Breast epithelium (tissue), 3 donors: ENCODE measurements around the gene MACROD2.

Source experiments
- POLR2A ChIP-seq: fragments of 450-650 bp; IDR thresholded peaks from one replicate; pipeline ENCODE4 v1.6.1; 2016; ENCODE audit warnings: antibody characterized with exemption, mild to moderate bottlenecking, moderate library complexity
- TF ChIP-seq, protein P1 (sequence below), 3 donors: fragments of 450-650 bp; IDR thresholded peaks; one replicate each; pipeline ENCODE4 v1.5.1; 2016 to 2017; ENCODE audit warnings: antibody characterized with exemption in 3 of 3, mild to moderate bottlenecking in 3 of 3, moderate library complexity in 3 of 3

DNA sequence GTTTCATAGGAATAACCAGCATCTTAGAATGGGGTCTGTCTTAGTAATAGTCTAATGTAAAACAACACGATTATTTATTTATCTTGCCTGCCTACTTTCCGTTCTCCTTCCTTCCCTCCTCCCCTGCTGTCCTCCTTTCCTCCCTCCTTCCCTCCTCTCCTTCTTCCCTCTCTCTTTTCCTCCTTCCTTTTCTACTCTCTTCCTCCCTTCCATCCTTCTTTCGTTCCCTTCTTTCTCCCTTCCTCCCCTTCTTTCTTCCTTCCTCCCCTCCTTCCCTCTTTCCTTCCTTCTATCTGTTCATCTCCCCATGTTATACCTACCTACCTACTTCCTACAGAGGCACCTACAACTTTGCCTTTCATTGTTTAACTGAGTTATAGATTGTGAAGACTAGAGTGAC, 1637.4 kb downstream of the MACROD2 start:
- TF ChIP-seq, protein P1, sequence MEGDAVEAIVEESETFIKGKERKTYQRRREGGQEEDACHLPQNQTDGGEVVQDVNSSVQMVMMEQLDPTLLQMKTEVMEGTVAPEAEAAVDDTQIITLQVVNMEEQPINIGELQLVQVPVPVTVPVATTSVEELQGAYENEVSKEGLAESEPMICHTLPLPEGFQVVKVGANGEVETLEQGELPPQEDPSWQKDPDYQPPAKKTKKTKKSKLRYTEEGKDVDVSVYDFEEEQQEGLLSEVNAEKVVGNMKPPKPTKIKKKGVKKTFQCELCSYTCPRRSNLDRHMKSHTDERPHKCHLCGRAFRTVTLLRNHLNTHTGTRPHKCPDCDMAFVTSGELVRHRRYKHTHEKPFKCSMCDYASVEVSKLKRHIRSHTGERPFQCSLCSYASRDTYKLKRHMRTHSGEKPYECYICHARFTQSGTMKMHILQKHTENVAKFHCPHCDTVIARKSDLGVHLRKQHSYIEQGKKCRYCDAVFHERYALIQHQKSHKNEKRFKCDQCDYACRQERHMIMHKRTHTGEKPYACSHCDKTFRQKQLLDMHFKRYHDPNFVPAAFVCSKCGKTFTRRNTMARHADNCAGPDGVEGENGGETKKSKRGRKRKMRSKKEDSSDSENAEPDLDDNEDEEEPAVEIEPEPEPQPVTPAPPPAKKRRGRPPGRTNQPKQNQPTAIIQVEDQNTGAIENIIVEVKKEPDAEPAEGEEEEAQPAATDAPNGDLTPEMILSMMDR (IDR thresholded peaks at IDR 0.05) = no peak
- TF ChIP-seq POLR2A = no peak
